Measurements from ENCODE around the gene TEKT3. TPM values are rescaled to one million over a fixed set of nuclear protein-coding genes. Genes with fewer than 3 reads are reported as not detected.

The TEKT3 gene
- total and polyA plus RNA-seq, 2 of the 4 experiments (the other 2 are of a cell fraction) = 0.15 TPM; not detected in 1

DNA sequence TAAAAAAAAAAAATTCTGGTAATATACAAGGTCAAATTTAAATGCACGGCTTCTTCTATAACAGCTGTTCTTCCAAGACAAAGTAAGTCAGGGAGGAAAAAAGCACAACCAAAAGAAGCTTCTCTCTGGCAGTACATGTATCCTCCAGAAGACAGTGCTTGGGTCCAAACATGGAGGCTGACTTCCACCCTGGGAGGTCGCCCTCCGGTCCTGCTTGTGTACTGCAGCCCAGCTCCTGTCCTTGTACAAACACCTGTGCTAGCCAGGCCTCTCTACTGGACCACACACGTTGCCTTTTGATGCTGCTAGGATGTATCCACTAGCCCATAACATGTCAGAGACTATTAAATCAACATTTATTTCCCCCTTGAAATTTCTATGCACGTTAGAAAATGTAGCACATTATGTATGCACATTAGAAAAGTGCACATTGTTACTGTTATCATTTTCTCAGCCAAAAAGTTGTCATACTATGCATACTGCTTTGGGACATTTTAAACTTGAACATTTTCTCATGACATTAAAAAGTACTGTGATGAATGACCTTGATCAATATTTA is 21.9 kb downstream of the TEKT3 start:
- ATAC-seq (ENCODE audit: low read depth) (no peak), DNase-seq (no peak)
- H3K14ac ChIP-seq (replicated peaks; ENCODE audit: low read depth, low read length) = no peak overlapping the region
- no peak overlapping the region for H2BK15ac ChIP-seq (ENCODE audit: low read depth, low read length)
- peaks cover 5% of the 10 kb centered on the region for H3K4me1 ChIP-seq (ENCODE audit: control insufficient read depth, insufficient read depth, low read length)
- BruUV-seq (replicated peaks) = no TSS peak
- no peak overlapping the region for H3K27ac ChIP-seq (ENCODE audit: insufficient read depth, low read length)
- no peak overlapping the region for H3K4me3 ChIP-seq (ENCODE audit: insufficient read depth, low read depth, low read length)
- H4K20me1 ChIP-seq (ENCODE audit: insufficient read depth, low read length) = no peaks in the 10 kb centered on the region
- H3K4ac ChIP-seq (ENCODE audit: low read depth, low read length) = no peak overlapping the region
- intact Hi-C loops (cut with micrococcal nuclease) (no loop called here), dilution Hi-C loops (cut with HindIII; ENCODE audit: low sequenced_read_pairs, unreplicated experiment) (no loop called here), in situ Hi-C loops (cut with MboI; ENCODE audit: low sequenced_read_pairs) (no loop called here)
- TF ChIP-seq CHD1 (IDR thresholded peaks at IDR 0.05; ENCODE audit: low read depth, low read length) (no peak), RCOR1 (IDR thresholded peaks at IDR 0.05; ENCODE audit: insufficient replicate concordance, low read length) (no peak), RFX5 (IDR thresholded peaks at IDR 0.05; ENCODE audit: low read depth, low read length) (no peak), MAFK (IDR thresholded peaks at IDR 0.05; ENCODE audit: low read depth, low read length) (no peak), RAD21 (IDR thresholded peaks at IDR 0.05; ENCODE audit: low read length) (no peak), FOS (IDR thresholded peaks at IDR 0.05; ENCODE audit: low read depth, low read length) (no peak), BHLHE40 (IDR thresholded peaks at IDR 0.05; ENCODE audit: low read depth, low read length) (no peak), POLR2A (IDR thresholded peaks at IDR 0.05; ENCODE audit: low read depth, low read length) (no peak)
- TF ChIP-seq, protein P1, sequence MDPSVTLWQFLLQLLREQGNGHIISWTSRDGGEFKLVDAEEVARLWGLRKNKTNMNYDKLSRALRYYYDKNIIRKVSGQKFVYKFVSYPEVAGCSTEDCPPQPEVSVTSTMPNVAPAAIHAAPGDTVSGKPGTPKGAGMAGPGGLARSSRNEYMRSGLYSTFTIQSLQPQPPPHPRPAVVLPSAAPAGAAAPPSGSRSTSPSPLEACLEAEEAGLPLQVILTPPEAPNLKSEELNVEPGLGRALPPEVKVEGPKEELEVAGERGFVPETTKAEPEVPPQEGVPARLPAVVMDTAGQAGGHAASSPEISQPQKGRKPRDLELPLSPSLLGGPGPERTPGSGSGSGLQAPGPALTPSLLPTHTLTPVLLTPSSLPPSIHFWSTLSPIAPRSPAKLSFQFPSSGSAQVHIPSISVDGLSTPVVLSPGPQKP (IDR thresholded peaks at IDR 0.05; ENCODE audit: borderline replicate concordance, low read depth, low read length) = no peak
- H3K36me3 ChIP-seq (ENCODE audit: control insufficient read depth, insufficient read depth, low read length) = no peaks in the 10 kb centered on the region
- no peak overlapping the region for H2BK120ac ChIP-seq (ENCODE audit: low read depth, low read length)
- no peak overlapping the region for H3K18ac ChIP-seq (ENCODE audit: low read depth, low read length)
- no peaks in the 10 kb centered on the region for H3K9me3 ChIP-seq (ENCODE audit: control insufficient read depth, insufficient read depth, low read length)
- no peak overlapping the region for H2AK9ac ChIP-seq (replicated peaks; ENCODE audit: low read depth, low read length, poor library complexity)
- H3K27me3 ChIP-seq (ENCODE audit: control insufficient read depth, insufficient read depth, low read length) = peaks cover 22% of the 10 kb centered on the region
- H4K8ac ChIP-seq (ENCODE audit: low read depth in 2 of 2, low read length in 2 of 2) = no peak overlapping the region
- no peak overlapping the region for H4K5ac ChIP-seq (ENCODE audit: low read depth, low read length)
- no peak overlapping the region for H3K56ac ChIP-seq (ENCODE audit: extremely low read depth, insufficient read depth, low read length)
- H2BK20ac ChIP-seq (ENCODE audit: low read depth, low read length) = no peak overlapping the region
- POLR2A ChIA-PET (ENCODE audit: unreplicated experiment) = no interaction called here
- no peak overlapping the region for H2BK5ac ChIP-seq (ENCODE audit: low read depth, low read length, poor library complexity, severe bottlenecking)
- H2AFZ ChIP-seq (replicated peaks; ENCODE audit: low read length, poor library complexity) = no peak overlapping the region
- H3K4me2 ChIP-seq (ENCODE audit: low read depth, low read length) = no peak overlapping the region
- no CpG with 5 or more reads among the region's 5 CpGs for WGBS, 2 experiments (ENCODE audit: extremely low coverage in 2 of 2, insufficient read length in 1 of 2)
- no peak overlapping the region for H4K91ac ChIP-seq (ENCODE audit: insufficient read depth, low read depth, low read length)
- CTCF ChIA-PET = no interaction called here
- H2AK5ac ChIP-seq (ENCODE audit: low read depth, low read length) = no peak overlapping the region
- peaks cover 7% of the 10 kb centered on the region for H3K9me1 ChIP-seq (ENCODE audit: insufficient read depth, low read length)
- no peak overlapping the region for H3K9ac ChIP-seq (ENCODE audit: low read depth, low read length)
- no peaks in the 10 kb centered on the region for H3K79me1 ChIP-seq (ENCODE audit: low read depth in 1 of 2, low read length in 2 of 2)
- H3K23ac ChIP-seq (ENCODE audit: low read depth, low read length) = no peak overlapping the region
